ENCODE measurements around the gene UTF1. TPM values are rescaled to one million over a fixed set of nuclear protein-coding genes. Genes with fewer than 3 reads are reported as not detected.

UTF1 gene
- total and polyA plus RNA-seq, 9 of the 15 experiments (the other 6 are each of a cell fraction or from before 2014, with no cell fraction given) = 0.35 to 0.46 TPM; not detected in 7

GRCh38 chr10:133246236-133246626, 16.2 kb downstream of the UTF1 start (continued):
- no peak for TF ChIP-seq PRPF4 (IDR thresholded peaks at IDR 0.05; ENCODE audit: insufficient read depth, low read depth, low read length, poor library complexity, severe bottlenecking)
- TF ChIP-seq, protein P1, sequence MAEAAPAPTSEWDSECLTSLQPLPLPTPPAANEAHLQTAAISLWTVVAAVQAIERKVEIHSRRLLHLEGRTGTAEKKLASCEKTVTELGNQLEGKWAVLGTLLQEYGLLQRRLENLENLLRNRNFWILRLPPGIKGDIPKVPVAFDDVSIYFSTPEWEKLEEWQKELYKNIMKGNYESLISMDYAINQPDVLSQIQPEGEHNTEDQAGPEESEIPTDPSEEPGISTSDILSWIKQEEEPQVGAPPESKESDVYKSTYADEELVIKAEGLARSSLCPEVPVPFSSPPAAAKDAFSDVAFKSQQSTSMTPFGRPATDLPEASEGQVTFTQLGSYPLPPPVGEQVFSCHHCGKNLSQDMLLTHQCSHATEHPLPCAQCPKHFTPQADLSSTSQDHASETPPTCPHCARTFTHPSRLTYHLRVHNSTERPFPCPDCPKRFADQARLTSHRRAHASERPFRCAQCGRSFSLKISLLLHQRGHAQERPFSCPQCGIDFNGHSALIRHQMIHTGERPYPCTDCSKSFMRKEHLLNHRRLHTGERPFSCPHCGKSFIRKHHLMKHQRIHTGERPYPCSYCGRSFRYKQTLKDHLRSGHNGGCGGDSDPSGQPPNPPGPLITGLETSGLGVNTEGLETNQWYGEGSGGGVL (CRISPR knock-in tag; IDR thresholded peaks at IDR 0.05) = no peak
- TF ChIP-seq, protein P2, sequence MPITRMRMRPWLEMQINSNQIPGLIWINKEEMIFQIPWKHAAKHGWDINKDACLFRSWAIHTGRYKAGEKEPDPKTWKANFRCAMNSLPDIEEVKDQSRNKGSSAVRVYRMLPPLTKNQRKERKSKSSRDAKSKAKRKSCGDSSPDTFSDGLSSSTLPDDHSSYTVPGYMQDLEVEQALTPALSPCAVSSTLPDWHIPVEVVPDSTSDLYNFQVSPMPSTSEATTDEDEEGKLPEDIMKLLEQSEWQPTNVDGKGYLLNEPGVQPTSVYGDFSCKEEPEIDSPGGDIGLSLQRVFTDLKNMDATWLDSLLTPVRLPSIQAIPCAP (CRISPR knock-in tag; IDR thresholded peaks at IDR 0.05; ENCODE audit: borderline replicate concordance) = no peak
- TF ChIP-seq, protein P3, sequence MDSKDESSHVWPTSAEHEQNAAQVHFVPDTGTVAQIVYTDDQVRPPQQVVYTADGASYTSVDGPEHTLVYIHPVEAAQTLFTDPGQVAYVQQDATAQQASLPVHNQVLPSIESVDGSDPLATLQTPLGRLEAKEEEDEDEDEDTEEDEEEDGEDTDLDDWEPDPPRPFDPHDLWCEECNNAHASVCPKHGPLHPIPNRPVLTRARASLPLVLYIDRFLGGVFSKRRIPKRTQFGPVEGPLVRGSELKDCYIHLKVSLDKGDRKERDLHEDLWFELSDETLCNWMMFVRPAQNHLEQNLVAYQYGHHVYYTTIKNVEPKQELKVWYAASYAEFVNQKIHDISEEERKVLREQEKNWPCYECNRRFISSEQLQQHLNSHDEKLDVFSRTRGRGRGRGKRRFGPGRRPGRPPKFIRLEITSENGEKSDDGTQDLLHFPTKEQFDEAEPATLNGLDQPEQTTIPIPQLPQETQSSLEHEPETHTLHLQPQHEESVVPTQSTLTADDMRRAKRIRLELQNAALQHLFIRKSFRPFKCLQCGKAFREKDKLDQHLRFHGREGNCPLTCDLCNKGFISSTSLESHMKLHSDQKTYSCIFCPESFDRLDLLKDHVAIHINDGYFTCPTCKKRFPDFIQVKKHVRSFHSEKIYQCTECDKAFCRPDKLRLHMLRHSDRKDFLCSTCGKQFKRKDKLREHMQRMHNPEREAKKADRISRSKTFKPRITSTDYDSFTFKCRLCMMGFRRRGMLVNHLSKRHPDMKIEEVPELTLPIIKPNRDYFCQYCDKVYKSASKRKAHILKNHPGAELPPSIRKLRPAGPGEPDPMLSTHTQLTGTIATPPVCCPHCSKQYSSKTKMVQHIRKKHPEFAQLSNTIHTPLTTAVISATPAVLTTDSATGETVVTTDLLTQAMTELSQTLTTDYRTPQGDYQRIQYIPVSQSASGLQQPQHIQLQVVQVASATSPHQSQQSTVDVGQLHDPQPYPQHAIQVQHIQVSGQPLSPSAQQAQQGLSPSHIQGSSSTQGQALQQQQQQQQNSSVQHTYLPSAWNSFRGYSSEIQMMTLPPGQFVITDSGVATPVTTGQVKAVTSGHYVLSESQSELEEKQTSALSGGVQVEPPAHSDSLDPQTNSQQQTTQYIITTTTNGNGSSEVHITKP (IDR thresholded peaks at IDR 0.05; ENCODE audit: partially characterized antibody) = no peak
- TF ChIP-seq THAP12 (CRISPR knock-in tag; IDR thresholded peaks at IDR 0.05) = no peak
- TF ChIP-seq, protein P4, sequence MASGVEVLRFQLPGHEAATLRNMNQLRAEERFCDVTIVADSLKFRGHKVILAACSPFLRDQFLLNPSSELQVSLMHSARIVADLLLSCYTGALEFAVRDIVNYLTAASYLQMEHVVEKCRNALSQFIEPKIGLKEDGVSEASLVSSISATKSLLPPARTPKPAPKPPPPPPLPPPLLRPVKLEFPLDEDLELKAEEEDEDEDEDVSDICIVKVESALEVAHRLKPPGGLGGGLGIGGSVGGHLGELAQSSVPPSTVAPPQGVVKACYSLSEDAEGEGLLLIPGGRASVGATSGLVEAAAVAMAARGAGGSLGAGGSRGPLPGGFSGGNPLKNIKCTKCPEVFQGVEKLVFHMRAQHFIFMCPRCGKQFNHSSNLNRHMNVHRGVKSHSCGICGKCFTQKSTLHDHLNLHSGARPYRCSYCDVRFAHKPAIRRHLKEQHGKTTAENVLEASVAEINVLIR (CRISPR knock-in tag; IDR thresholded peaks at IDR 0.05) = no peak
- TF ChIP-seq RFX7 (CRISPR knock-in tag; IDR thresholded peaks at IDR 0.05) = no peak
- no peak for TF ChIP-seq FOXK2 (conservative IDR thresholded peaks at IDR 0.05 in 1 of 2, IDR thresholded peaks at IDR 0.05 in 1 of 2; ENCODE audit: low read depth in 2 of 2)

All from K562 (cell line).